RWPE1 (cell line): ENCODE measurements around the gene F2R.
"Not testable (repeated sequence)": the region's sequence is repeated elsewhere in the genome, so short reads cannot be mapped to it uniquely, and the experiment has no call there.

Experiments
- CTCF ChIA-PET: fragments of 350-600 bp; sonication (Branson Sonifier 250); formaldehyde crosslinking; extraction: SDS; loops from one replicate; lab custom pipeline; 2021; lab: Yijun Ruan, JAX
- POLR2A ChIA-PET: fragments of 400-600 bp; formaldehyde crosslinking; extraction: SDS; loops from one replicate; lab custom pipeline; 2020; ENCODE audit warnings: antibody characterized with exemption; ENCODE audit not compliant: low non-redundant PET; lab: Yijun Ruan, JAX
- DNase-seq: peaks from one replicate; pipeline ENCODE4 v3.0.0; 2012; ENCODE audit warnings: low spot score
- H3K27ac ChIP-seq: fragments of 450-650 bp; 2 replicates; pipeline ENCODE4 v1.5.1; 2017
- TF ChIP-seq, protein P1 (sequence below): fragments of 450-650 bp; conservative IDR thresholded peaks from 2 replicates; pipeline ENCODE4 v1.5.1; 2017; ENCODE audit warnings: low read depth, mild to moderate bottlenecking

The F2R gene

DNA sequence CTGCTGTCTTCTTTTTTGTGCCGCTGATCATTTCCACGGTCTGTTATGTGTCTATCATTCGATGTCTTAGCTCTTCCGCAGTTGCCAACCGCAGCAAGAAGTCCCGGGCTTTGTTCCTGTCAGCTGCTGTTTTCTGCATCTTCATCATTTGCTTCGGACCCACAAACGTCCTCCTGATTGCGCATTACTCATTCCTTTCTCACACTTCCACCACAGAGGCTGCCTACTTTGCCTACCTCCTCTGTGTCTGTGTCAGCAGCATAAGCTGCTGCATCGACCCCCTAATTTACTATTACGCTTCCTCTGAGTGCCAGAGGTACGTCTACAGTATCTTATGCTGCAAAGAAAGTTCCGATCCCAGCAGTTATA lies 17.1 kb downstream of the F2R start:
- no peak for DNase-seq
- ChIA-PET POLR2A (no interaction called here), CTCF (interaction anchor here (0.6 kb wide), 1 partner anchor 750 kb away, joined by 3 read pairs; no protein-coding TSS in a partner anchor)
- H3K27ac ChIP-seq, result no peak overlapping the region
- TF ChIP-seq, protein P1, sequence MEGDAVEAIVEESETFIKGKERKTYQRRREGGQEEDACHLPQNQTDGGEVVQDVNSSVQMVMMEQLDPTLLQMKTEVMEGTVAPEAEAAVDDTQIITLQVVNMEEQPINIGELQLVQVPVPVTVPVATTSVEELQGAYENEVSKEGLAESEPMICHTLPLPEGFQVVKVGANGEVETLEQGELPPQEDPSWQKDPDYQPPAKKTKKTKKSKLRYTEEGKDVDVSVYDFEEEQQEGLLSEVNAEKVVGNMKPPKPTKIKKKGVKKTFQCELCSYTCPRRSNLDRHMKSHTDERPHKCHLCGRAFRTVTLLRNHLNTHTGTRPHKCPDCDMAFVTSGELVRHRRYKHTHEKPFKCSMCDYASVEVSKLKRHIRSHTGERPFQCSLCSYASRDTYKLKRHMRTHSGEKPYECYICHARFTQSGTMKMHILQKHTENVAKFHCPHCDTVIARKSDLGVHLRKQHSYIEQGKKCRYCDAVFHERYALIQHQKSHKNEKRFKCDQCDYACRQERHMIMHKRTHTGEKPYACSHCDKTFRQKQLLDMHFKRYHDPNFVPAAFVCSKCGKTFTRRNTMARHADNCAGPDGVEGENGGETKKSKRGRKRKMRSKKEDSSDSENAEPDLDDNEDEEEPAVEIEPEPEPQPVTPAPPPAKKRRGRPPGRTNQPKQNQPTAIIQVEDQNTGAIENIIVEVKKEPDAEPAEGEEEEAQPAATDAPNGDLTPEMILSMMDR, result no peak

DNA sequence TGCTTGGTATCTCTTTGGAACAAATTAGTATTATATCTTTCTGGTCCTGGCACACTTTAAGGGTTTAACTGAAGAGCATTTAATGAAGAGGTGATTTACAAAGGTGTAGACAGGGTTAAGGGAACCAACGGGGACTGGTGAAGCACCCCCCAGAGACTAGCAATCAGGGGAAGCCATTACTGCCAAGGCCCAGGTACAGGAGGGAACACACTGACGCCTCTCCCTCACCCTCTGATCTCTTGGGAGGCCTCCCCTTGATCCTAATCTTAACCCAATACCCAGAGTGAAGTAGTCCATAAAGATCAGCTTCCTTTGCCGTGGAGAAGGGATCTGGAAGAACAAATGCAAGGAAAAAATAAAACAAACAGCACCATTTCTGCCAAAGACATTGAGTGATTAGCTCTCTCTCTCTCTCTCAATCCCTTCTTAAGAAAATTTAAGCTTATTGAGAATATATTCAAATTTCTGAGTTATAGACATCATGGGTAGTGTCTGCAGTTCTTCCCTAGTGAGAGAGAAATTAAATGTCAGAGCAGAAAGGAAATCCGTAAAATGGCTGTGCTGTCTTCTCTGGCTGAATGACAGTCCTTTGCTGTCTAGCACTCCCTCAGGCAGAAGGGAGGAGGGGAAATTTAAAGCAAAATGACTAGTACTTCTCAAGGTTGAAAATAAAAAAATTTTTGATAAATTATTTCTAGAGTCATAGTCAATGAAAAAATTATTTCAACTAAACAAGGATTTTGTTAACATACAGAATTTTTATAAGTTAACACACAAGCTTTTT lies 20.0 kb downstream of the F2R start:
- ChIA-PET POLR2A (interaction anchor here (0.8 kb wide), 1 partner anchor 34 kb away, joined by 3 read pairs; no protein-coding TSS in a partner anchor), CTCF (interaction anchor here (0.7 to 1.4 kb wide), 2 partner anchors 39 to 74 kb away, joined by 3 to 4 read pairs; no protein-coding TSS in a partner anchor)
- TF ChIP-seq, protein P1, result no peak
- no peak overlapping the region for H3K27ac ChIP-seq
- no peak for DNase-seq

DNA sequence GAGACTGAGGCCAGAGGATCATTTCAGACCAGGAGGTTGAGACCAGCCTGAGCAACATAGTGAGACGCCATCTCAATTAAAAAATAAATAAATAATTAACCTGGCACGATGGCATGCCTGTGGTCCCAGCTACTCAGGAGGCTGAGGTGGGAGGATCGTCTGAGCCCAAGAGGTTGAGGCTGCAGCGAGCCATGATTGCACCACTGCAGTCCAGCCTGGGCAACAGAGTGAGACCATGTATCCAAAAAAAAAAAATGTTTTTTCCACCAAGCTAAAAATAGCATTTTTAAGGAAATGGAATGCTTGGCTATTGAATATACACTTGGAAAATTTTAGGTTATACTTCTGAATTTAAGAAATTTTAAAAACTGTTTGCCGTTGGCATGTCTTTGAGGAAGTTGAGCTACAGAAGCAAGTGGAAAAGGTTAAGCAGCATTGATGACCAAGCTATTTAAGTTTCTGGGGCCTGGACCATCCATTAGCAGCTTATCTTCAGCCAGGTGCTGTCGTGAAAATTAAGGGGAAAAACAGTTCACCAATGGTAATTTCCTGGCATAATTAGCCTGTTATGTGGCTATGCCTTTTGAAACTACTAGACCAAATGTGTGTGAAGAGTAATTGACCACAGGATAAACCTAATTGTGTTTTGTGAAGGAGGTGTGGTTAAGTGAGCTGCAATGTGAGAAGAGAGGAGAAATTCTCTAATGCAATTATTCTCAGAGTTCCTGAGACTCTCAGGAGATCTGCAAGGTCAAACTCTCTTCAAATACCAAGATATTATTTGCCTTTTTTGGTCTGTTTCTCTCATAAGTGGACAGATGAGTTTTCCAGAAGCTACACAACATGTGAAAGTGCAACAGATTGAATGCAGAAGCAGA lies 21.0 kb downstream of the F2R start:
- TF ChIP-seq, protein P1, result no peak
- DNase-seq, result no peak
- H3K27ac ChIP-seq, result no peak overlapping the region
- CTCF ChIA-PET, result interaction anchor here (0.6 to 1.4 kb wide), 4 partner anchors 27 to 397 kb away, joined by 3 to 4 read pairs (median 4); no protein-coding TSS in a partner anchor
- POLR2A ChIA-PET, result interaction anchor here (0.7 to 0.8 kb wide), 2 partner anchors 35 to 40 kb away, joined by 3 to 4 read pairs; no protein-coding TSS in a partner anchor

DNA sequence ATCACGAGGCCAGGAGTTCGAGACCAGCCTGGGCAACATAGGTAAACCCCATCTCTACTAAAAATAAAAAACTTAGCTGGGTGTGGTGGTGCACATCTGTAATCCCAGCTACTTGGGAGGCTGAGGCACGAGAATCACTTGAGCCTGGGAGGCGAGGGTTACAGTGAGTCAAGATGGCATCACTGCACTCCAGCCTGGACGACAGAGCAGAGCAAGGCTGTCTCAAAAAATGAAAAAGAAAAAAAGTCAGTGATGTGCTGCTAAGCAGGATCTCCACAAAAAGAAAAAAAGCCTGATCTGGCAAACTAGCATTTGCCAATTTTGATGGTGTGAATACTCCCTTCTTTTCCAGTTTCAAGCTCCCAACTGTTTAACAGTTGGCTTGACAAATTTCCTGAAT lies 21.9 kb downstream of the F2R start:
- peak overlapping the region; percentile 30; the same call in 1 of the 2 replicates for H3K27ac ChIP-seq
- ChIA-PET POLR2A (no interaction called here), CTCF (no interaction called here)

DNA sequence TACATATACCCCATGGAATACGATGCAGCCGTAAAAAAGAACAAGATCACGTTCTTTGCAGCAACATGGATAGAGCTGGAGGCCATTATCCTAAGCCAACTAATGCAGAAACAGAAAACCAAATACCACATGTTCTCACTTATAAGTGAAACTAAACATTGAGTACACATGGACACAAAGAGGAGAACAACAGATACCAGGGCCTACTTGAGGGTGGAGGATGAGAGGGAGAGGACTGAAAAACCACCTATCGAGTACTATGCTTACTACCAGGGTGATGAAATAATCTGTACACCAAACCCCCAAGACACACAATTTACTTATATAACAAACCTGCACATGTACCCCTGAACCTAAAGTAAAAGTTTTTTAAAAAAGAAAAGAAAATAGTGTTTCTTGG lies 25.6 kb downstream of the F2R start:
- POLR2A ChIA-PET, H3K27ac ChIP-seq, DNase-seq: not testable (repeated sequence)
- CTCF ChIA-PET, result interaction anchor here (0.6 to 1.1 kb wide), 2 partner anchors 140 to 172 kb away, joined by 3 read pairs; no protein-coding TSS in a partner anchor

More for the DNA sequence above, 21.9 kb downstream of the F2R start:
- TF ChIP-seq, protein P1, result no peak
- no peak for DNase-seq

DNA sequence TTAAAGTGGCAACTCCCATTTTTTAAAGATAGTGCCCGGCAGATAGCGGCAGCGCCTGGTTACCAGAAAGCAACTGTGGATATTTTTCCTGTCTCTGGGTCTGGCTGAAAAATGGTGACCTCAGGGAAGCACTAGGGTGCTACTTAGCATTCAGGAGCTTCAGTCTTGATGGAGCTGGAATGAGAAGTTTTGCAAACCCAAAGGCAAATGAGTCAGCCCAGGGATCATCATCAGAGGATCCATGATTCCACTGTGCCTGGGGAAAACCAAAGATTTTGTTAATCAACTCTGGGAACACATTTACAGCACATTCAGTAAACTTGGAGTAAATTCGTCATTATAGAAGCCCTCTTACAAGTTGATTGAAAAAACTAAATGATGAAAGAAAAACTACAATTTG lies 26.7 kb downstream of the F2R start:
- ChIA-PET CTCF (interaction anchor here (0.5 to 1.1 kb wide), 3 partner anchors 19 to 141 kb away, joined by 3 read pairs; no protein-coding TSS in a partner anchor), POLR2A (no interaction called here)
- DNase-seq, result no peak
- TF ChIP-seq, protein P1, result no peak
- no peak overlapping the region for H3K27ac ChIP-seq
